GM19099 (cell line): ENCODE measurements around the gene COMMD8.

Experiments used
- POLR2A ChIP-seq: IDR thresholded peaks from 3 replicates; pipeline ENCODE4 v1.6.1; 2011; ENCODE audit warnings: low read depth; ENCODE audit not compliant: insufficient read length; ENCODE audit errors: extremely low read depth

The COMMD8 gene

DNA sequence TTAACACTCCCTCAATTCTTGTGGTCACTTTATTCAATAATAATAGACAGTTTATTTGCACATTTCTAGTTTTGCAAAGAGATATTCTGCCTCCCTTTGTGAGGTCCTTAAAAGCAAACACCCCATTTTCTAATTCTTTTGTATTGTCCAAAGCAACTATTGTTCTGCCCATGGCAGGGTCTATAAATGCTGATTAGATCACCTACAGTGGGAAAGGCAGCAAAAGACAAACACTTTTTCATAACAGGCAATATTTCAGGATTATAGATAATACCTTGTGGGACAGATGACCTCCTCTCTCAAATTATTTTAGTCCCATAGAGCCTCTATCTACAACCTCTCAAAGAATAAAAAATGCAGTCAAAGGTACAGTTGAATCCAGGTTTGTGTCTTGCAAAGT, 28.6 kb downstream of the COMMD8 start:
- no peak for TF ChIP-seq POLR2A

GRCh38 chr4:47432749-47433148, 30.8 kb downstream of the COMMD8 start:
- TF ChIP-seq POLR2A = no peak

DNA sequence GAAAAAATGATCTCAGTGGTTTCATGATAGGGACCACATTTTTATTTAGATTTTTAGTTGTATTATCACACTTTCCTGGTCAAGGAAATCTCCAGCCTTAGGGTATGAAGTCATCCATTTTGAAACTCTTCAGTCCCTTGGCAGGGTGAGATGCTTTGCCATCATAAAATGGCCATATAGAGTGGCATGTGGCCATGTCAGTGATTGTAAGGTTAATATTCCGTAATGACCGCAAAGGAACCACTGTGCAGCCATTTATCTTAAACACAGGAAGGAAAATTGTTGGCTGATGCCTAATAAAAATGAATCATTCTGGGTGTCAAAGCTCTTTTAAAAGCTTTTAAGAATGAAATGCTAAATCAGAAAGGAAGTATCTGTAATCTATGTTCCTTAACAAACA, 35.6 kb downstream of the COMMD8 start:
- no peak for TF ChIP-seq POLR2A

DNA sequence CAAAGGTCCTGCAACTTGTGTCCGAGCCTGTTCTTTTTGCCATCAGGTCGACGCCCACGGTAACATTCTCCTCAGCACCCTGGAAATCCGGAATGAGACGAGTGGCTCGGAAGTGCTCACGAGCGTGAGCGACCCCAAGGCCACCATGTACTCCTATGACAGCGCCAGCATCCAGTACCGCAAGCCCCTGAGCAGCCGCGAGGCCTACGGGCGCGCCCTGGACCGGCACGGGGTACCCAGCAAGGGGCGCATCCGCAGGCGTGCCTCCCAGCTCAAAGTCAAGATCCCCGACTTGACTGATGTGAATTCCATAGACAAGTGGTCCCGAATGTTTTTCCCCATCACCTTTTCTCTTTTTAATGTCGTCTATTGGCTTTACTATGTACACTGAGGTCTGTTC, 37.9 kb downstream of the COMMD8 start:
- no peak for TF ChIP-seq POLR2A

- no peak for TF ChIP-seq POLR2A
These were observed 44.2 kb downstream of the COMMD8 start for GRCh38 chr4:47419296-47419695.

DNA sequence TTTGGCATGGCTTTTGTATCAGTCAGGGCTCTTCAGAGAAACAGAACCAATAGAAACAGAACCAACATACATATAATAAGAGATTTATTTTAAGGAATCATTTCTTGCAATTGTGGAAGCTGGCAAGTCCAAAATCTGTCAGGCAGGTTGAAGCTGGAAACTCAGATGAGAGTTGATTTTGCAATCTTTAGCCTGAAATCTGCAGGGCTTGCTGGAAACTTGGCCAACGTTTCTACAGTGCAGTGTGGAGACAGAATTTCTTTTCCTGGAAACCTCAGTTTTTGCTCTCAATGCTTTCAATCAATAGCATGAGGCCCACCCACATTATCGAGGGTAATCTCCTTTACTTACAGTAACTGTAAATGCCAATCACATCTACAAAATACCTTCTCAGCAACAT, 45.4 kb downstream of the COMMD8 start:
- TF ChIP-seq POLR2A = no peak

GRCh38 chr4:47415719-47416118, 47.8 kb downstream of the COMMD8 start:
- TF ChIP-seq POLR2A = no peak

- TF ChIP-seq POLR2A = no peak
These were observed 50.0 kb downstream of the COMMD8 start for GRCh38 chr4:47413521-47413920.

- TF ChIP-seq POLR2A = no peak
These were observed 53.2 kb downstream of the COMMD8 start for GRCh38 chr4:47410271-47410670.

DNA sequence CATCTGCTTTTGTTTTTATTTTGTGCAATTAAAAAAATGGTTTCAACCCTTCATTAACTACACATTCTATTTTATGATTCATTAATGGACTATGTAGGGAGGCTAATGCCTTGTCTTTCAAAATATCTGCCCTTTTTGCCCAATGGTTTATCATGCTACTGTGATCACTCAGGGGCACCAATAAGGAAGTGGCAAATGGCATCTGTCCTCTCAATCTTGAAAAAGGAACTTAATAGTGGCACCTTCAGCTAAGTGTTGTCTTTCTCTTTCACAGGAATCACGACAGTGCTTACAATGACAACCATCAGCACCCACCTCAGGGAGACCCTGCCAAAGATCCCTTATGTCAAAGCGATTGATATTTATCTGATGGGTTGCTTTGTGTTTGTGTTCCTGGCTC, 57.1 kb downstream of the COMMD8 start:
- TF ChIP-seq POLR2A = no peak
